ENCODE measurements around the gene PPM1H. TPM values are rescaled to one million over a fixed set of nuclear protein-coding genes. Genes with fewer than 3 reads are reported as not detected.

Gene PPM1H
- total RNA-seq, 1 donor from 2014 or later, result 0.85 TPM

GRCh38 chr12:62903151-62903550 is 31.8 kb downstream of the PPM1H start:
- intact Hi-C loops (cut with DNase I), result no loop called here
- TF ChIP-seq, protein P1, sequence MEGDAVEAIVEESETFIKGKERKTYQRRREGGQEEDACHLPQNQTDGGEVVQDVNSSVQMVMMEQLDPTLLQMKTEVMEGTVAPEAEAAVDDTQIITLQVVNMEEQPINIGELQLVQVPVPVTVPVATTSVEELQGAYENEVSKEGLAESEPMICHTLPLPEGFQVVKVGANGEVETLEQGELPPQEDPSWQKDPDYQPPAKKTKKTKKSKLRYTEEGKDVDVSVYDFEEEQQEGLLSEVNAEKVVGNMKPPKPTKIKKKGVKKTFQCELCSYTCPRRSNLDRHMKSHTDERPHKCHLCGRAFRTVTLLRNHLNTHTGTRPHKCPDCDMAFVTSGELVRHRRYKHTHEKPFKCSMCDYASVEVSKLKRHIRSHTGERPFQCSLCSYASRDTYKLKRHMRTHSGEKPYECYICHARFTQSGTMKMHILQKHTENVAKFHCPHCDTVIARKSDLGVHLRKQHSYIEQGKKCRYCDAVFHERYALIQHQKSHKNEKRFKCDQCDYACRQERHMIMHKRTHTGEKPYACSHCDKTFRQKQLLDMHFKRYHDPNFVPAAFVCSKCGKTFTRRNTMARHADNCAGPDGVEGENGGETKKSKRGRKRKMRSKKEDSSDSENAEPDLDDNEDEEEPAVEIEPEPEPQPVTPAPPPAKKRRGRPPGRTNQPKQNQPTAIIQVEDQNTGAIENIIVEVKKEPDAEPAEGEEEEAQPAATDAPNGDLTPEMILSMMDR (IDR thresholded peaks at IDR 0.05), result no peak
- H3K4me3 ChIP-seq, result no peak overlapping the region
- no peaks in the 10 kb centered on the region for H3K36me3 ChIP-seq
- no peaks in the 10 kb centered on the region for H3K4me1 ChIP-seq
- H3K27me3 ChIP-seq, result no peaks in the 10 kb centered on the region
- H3K9me3 ChIP-seq, result no peaks in the 10 kb centered on the region
- DNase-seq (ENCODE audit: low spot score in 2 of 2), result no peak
- no peak overlapping the region for H3K27ac ChIP-seq

DNA sequence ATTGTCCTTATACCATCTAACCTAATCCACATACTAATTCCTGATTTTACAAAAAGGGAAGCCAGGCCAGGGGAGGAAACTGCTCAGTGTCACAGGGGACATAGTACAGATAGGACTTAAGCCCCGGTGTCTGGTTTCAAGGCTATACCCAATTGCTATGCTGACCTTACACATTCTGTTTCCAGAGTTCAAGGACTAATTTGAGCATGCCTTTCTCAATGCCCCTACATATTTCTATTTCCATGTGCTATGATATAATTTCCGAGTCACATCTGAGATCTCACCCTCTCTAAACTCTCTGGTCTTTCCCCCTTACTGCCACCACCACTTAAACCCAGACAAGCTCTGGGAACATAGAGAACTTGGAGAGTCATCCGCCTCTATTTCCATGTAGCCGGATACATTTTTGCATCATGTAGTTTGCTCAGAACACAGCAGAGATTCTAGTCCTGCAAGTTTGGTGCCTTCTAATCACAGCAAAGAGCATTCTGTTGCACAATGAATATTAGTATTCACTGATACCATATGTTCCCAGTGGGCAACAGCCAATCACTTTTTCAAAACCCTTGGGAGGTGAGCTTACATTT is 34.2 kb downstream of the PPM1H start:
- no peaks in the 10 kb centered on the region for H3K9me3 ChIP-seq
- TF ChIP-seq, protein P1 (IDR thresholded peaks at IDR 0.05), result no peak
- no peaks in the 10 kb centered on the region for H3K4me1 ChIP-seq
- H3K27ac ChIP-seq, result no peak overlapping the region
- intact Hi-C loops (cut with DNase I), result no loop called here
- DNase-seq (ENCODE audit: low spot score in 2 of 2), result no peak
- H3K36me3 ChIP-seq, result no peaks in the 10 kb centered on the region
- no peaks in the 10 kb centered on the region for H3K27me3 ChIP-seq
- H3K4me3 ChIP-seq, result no peak overlapping the region

GRCh38 chr12:62899568-62900390 is 35.2 kb downstream of the PPM1H start:
- H3K36me3 ChIP-seq, result no peaks in the 10 kb centered on the region
- H3K9me3 ChIP-seq, result no peaks in the 10 kb centered on the region
- DNase-seq (ENCODE audit: low spot score in 2 of 2), result no peak
- H3K27ac ChIP-seq, result no peak overlapping the region
- intact Hi-C loops (cut with DNase I), result no loop called here
- H3K4me3 ChIP-seq, result no peak overlapping the region
- no peaks in the 10 kb centered on the region for H3K27me3 ChIP-seq
- no peaks in the 10 kb centered on the region for H3K4me1 ChIP-seq
- TF ChIP-seq, protein P1 (IDR thresholded peaks at IDR 0.05), result no peak

- no peak for DNase-seq (ENCODE audit: low spot score in 2 of 2)
- H3K9me3 ChIP-seq, result no peaks in the 10 kb centered on the region
- no peaks in the 10 kb centered on the region for H3K27me3 ChIP-seq
- TF ChIP-seq, protein P1 (IDR thresholded peaks at IDR 0.05), result no peak
- no peaks in the 10 kb centered on the region for H3K36me3 ChIP-seq
- intact Hi-C loops (cut with DNase I), result no loop called here
- no peak overlapping the region for H3K27ac ChIP-seq
- H3K4me3 ChIP-seq, result no peak overlapping the region
- H3K4me1 ChIP-seq, result no peaks in the 10 kb centered on the region
Measured at GRCh38 chr12:62898526-62898925, 36.4 kb downstream of the PPM1H start.

- DNase-seq (ENCODE audit: low spot score in 2 of 2), result no peak
- no peaks in the 10 kb centered on the region for H3K27me3 ChIP-seq
- no peak overlapping the region for H3K27ac ChIP-seq
- no peak overlapping the region for H3K4me3 ChIP-seq
- no peaks in the 10 kb centered on the region for H3K36me3 ChIP-seq
- H3K4me1 ChIP-seq, result no peaks in the 10 kb centered on the region
- TF ChIP-seq, protein P1 (IDR thresholded peaks at IDR 0.05), result no peak
- intact Hi-C loops (cut with DNase I), result no loop called here
- no peaks in the 10 kb centered on the region for H3K9me3 ChIP-seq
Measured at GRCh38 chr12:62895351-62895877, 39.5 kb downstream of the PPM1H start.
